Adrenal gland (tissue), 5 donors: ENCODE data around the gene HAVCR2.

ENCODE experiments used
- CTCF ChIP-seq, 6 experiments: fragments of 450-650 bp in 4 of 6; fragments of 200-600 bp in 2 of 6; sonication (generic) in 1 of 6; IDR thresholded peaks; 1 replicate in 5 of 6; 2 replicates in 1 of 6; pipeline versions ENCODE4 v1.5.1 to v1.8.0; 2016 to 2021; ENCODE audit warnings: antibody characterized with exemption in 6 of 6, mild to moderate bottlenecking in 2 of 6, moderate library complexity in 1 of 6
- POLR2A ChIP-seq, 2 donors: fragments of 450-650 bp; IDR thresholded peaks; one replicate each; pipeline ENCODE4 v1.6.1; 2017; ENCODE audit warnings: antibody characterized with exemption in 2 of 2, mild to moderate bottlenecking in 2 of 2, moderate library complexity in 1 of 2
- donor health status: DM: no; HTN: no; CAD: no.

DNA sequence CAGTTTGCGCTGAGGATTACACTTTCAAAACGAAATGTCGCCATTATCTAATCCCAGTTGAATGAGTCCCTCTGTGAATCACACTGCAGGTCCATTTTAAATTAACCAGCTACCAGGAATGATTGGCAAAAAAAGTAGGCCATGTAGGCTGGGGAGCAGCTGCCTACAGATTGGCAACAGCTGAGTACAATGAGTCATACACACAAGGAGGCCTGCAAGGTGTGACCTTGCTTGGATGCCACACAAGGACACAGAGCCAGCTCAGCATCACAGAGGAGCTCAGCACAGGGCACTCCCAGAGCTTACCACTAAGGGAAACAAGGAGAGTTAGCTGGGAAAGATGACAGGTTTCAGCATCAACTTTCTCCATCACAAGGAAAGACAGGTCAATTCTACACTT is 62.8 kb downstream of the HAVCR2 start:
- TF ChIP-seq CTCF (IDR thresholded peaks at IDR 0.05) (peak in 3 of 6 experiments; percentile 12 to 40 (median 14)), POLR2A (IDR thresholded peaks at IDR 0.05) (no peak)
